Spleen (tissue), 7 donors: ENCODE measurements around the gene TBCD.

Experiments used
- POLR2AphosphoS5 ChIP-seq, 3 donors: sonication (generic); formaldehyde crosslinking; IDR thresholded peaks; one replicate each; pipeline ENCODE4 v1.5.1; 2017; ENCODE audit warnings: antibody characterized with exemption in 3 of 3
- TF ChIP-seq, protein P1 (sequence below), 11 experiments: fragments of 200-600 bp in 7 of 11; fragments of 450-650 bp in 4 of 11; sonication (generic) in 4 of 11; IDR thresholded peaks in 8 of 11; conservative IDR thresholded peaks in 3 of 11; 1 replicate in 7 of 11; 2 replicates in 4 of 11; pipeline versions ENCODE4 v1.4.0 to v1.8.0; 2016 to 2021; ENCODE audit warnings: antibody characterized with exemption in 11 of 11, inconsistent platforms in 4 of 11, mild to moderate bottlenecking in 1 of 11
- donor health status: DM: no; HTN: no; CAD: no; lungs with moderate emphysema.
- donor health status: DM: no; HTN: no; CAD: no.
- donor health status: DM: no; HTN: no; CAD: no.

DNA sequence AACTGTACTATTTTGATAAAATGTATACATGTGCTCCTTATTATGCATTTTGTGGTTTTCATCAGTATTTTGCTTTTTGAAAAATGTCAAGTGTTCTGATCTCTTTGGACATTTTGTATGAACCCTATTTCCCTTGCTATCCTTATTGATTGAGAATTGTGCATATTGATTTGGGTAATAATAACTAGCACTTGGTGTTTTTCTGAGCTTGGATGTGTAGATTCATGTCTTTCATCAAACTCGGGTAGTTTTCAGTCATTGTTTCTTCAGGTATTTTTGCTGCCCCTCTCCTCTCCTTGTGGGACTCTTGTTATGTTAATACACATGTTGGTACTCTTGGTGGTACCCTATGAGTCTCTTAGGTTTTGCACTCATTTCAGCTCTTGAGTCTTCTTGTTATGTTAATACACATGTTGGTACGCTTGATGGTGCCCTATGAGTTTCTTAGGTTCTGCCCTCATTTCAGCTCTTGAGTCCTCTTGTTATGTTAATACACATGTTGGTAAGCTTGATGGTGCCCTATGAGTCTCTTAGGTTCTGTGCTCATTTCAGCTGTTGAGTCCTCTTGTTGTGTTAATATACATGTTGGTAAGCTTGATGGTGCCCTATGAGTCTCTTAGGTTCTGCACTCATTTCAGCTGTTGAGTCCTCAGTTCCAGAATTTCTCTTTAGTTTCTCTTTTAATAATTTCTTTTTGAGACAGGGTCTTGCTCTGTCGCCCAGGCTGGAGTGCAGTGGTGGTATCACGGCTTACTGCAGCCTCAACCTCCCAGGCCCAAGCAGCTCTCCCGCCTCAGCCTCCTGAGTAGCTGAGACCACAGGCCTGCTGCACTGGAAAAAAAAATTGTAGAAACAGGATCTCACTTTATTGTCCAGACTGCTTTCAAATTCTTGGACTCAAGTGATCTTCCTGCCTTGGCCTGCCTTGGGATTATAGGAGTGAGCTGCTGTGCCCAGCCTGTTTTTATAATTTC is 68.7 kb downstream of the TBCD start:
- TF ChIP-seq, protein P1, sequence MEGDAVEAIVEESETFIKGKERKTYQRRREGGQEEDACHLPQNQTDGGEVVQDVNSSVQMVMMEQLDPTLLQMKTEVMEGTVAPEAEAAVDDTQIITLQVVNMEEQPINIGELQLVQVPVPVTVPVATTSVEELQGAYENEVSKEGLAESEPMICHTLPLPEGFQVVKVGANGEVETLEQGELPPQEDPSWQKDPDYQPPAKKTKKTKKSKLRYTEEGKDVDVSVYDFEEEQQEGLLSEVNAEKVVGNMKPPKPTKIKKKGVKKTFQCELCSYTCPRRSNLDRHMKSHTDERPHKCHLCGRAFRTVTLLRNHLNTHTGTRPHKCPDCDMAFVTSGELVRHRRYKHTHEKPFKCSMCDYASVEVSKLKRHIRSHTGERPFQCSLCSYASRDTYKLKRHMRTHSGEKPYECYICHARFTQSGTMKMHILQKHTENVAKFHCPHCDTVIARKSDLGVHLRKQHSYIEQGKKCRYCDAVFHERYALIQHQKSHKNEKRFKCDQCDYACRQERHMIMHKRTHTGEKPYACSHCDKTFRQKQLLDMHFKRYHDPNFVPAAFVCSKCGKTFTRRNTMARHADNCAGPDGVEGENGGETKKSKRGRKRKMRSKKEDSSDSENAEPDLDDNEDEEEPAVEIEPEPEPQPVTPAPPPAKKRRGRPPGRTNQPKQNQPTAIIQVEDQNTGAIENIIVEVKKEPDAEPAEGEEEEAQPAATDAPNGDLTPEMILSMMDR (IDR thresholded peaks at IDR 0.05 in 8 of 11, conservative IDR thresholded peaks at IDR 0.05 in 3 of 11), result no peak
- TF ChIP-seq POLR2AphosphoS5 (IDR thresholded peaks at IDR 0.05), result no peak
